ENCODE data around the gene CPE.

DNA sequence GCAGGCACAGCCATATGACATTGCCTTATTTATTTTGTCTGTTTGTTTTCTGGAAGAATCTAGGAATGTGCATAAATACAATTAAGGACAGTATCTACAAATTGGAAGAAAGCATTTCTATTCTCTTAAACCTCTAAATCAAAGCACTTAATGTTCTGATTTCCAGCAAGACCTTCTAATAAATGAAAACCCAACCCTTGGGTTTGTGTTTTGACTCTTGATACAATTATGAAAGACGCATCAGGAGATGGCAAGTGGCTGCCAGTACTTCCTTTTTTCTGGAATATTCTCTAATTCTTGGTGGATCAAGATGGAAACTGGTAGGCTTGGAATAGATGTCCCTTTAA lies 437 bp upstream of the CPE start:
- no peak for TF ChIP-seq POLR2AphosphoS5 (IDR thresholded peaks at IDR 0.05)
- TF ChIP-seq POLR2A (IDR thresholded peaks at IDR 0.05), result no peak
- TF ChIP-seq, protein P1, sequence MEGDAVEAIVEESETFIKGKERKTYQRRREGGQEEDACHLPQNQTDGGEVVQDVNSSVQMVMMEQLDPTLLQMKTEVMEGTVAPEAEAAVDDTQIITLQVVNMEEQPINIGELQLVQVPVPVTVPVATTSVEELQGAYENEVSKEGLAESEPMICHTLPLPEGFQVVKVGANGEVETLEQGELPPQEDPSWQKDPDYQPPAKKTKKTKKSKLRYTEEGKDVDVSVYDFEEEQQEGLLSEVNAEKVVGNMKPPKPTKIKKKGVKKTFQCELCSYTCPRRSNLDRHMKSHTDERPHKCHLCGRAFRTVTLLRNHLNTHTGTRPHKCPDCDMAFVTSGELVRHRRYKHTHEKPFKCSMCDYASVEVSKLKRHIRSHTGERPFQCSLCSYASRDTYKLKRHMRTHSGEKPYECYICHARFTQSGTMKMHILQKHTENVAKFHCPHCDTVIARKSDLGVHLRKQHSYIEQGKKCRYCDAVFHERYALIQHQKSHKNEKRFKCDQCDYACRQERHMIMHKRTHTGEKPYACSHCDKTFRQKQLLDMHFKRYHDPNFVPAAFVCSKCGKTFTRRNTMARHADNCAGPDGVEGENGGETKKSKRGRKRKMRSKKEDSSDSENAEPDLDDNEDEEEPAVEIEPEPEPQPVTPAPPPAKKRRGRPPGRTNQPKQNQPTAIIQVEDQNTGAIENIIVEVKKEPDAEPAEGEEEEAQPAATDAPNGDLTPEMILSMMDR (IDR thresholded peaks at IDR 0.05), result no peak

All from transverse colon (tissue), 4 donors.